ENCODE measurements around the gene NIP7.
"Not testable (repeated sequence)": the region's sequence is repeated elsewhere in the genome, so short reads cannot be mapped to it uniquely, and the experiment has no call there.

NIP7 gene

GRCh38 chr16:69339289-69340094, at the start of gene NIP7, which contains the start of gene COG8:
TSS of gene NIP7 (plus strand) at chr16:69339772. CDS start at chr16:69339830, 58 bp downstream.
TSS of gene COG8 (minus strand) at chr16:69339564. CDS start at chr16:69339552, 12 bp downstream.
- DNase-seq: peak; percentile 98

GRCh38 chr16:69291657-69292056, 47.9 kb upstream of the NIP7 start:
- not testable (repeated sequence) for DNase-seq

- DNase-seq: no peak
These were observed 46.2 kb upstream of the NIP7 start for GRCh38 chr16:69293401-69293800.

- DNase-seq: no peak
These were observed 45.5 kb upstream of the NIP7 start for GRCh38 chr16:69294051-69294450.

- not testable (repeated sequence) for DNase-seq
These were observed 42.8 kb upstream of the NIP7 start for GRCh38 chr16:69296771-69297170.

GRCh38 chr16:69298261-69298660, 41.3 kb upstream of the NIP7 start:
- DNase-seq: no peak

- DNase-seq: no peak
These were observed 38.4 kb upstream of the NIP7 start for GRCh38 chr16:69301187-69301586.

GRCh38 chr16:69301861-69302260, 37.7 kb upstream of the NIP7 start:
- no peak for DNase-seq

- DNase-seq: no peak
These were observed 37.3 kb upstream of the NIP7 start for GRCh38 chr16:69302301-69302700.

GRCh38 chr16:69306031-69306430, 33.5 kb upstream of the NIP7 start:
- no peak for DNase-seq

GRCh38 chr16:69307091-69307490, 32.5 kb upstream of the NIP7 start:
- DNase-seq: no peak

- no peak for DNase-seq
These were observed 31.7 kb upstream of the NIP7 start for GRCh38 chr16:69307856-69308255.

- DNase-seq: no peak
These were observed 30.3 kb upstream of the NIP7 start for GRCh38 chr16:69309316-69309715.

GRCh38 chr16:69310653-69311532, 28.7 kb upstream of the NIP7 start, which contains the start of gene VPS4A:
TSS of gene VPS4A (plus strand) at chr16:69311350. CDS start at chr16:69311512, 162 bp downstream.
- DNase-seq: peak; percentile 94

- DNase-seq: no peak
These were observed 27.8 kb upstream of the NIP7 start for GRCh38 chr16:69311533-69312387.

GRCh38 chr16:69313469-69313868, 26.1 kb upstream of the NIP7 start:
- DNase-seq: no peak

- DNase-seq: no peak
These were observed 25.0 kb upstream of the NIP7 start for GRCh38 chr16:69314534-69314933.

GRCh38 chr16:69315486-69316311, 23.9 kb upstream of the NIP7 start:
- DNase-seq: no peak

GRCh38 chr16:69316595-69317034, 23.0 kb upstream of the NIP7 start:
- DNase-seq: no peak

- no peak for DNase-seq
These were observed 21.2 kb upstream of the NIP7 start for GRCh38 chr16:69318177-69318910.

GRCh38 chr16:69318911-69319289, 20.7 kb upstream of the NIP7 start:
- no peak for DNase-seq
